Skeletal muscle cell (primary cell): ENCODE results near the gene PLCB4.
"Not testable (repeated sequence)": the region's sequence is repeated elsewhere in the genome, so short reads cannot be mapped to it uniquely, and the experiment has no call there.

Source experiments
- DNase-seq: peaks from one replicate; pipeline ENCODE4 v3.0.0-alpha.2; 2010; ENCODE audit warnings: low read depth
- H3K4me3 ChIP-seq: 2 replicates; pipeline ENCODE4 v1.5.1; 2011; ENCODE audit warnings: low read depth, mild to moderate bottlenecking, control low read depth, low read length, moderate library complexity

The PLCB4 gene

GRCh38 chr20:9068841-9069663 is at the start of gene PLCB4:
PLCB4 (plus strand) TSS chr20:9069087; CDS start chr20:9307815, 238,728 bp downstream.
- no peak for DNase-seq
- H3K4me3 ChIP-seq, result peak within 1 kb of the TSS; percentile 71

GRCh38 chr20:9019833-9020232 is 49.1 kb upstream of the PLCB4 start:
- DNase-seq, result no peak

GRCh38 chr20:9021216-9021615 is 47.7 kb upstream of the PLCB4 start:
- no peak for DNase-seq
- no peak overlapping the region for H3K4me3 ChIP-seq

More at GRCh38 chr20:9019833-9020232, 49.1 kb upstream of the PLCB4 start:
- no peak overlapping the region for H3K4me3 ChIP-seq

GRCh38 chr20:9021699-9022098 is 47.2 kb upstream of the PLCB4 start:
- no peak overlapping the region for H3K4me3 ChIP-seq
- DNase-seq, result no peak

- H3K4me3 ChIP-seq, result no peak overlapping the region
- no peak for DNase-seq
Measured at GRCh38 chr20:9022376-9022775, 46.5 kb upstream of the PLCB4 start.

- H3K4me3 ChIP-seq, result no peak overlapping the region
Measured at GRCh38 chr20:9024606-9025005, 44.3 kb upstream of the PLCB4 start.

GRCh38 chr20:9025011-9025410 is 43.9 kb upstream of the PLCB4 start:
- no peak for DNase-seq
- no peak overlapping the region for H3K4me3 ChIP-seq

More at GRCh38 chr20:9024606-9025005, 44.3 kb upstream of the PLCB4 start:
- no peak for DNase-seq

GRCh38 chr20:9025643-9026042 is 43.2 kb upstream of the PLCB4 start:
- no peak overlapping the region for H3K4me3 ChIP-seq
- peak; percentile 57 for DNase-seq

GRCh38 chr20:9027626-9028025 is 41.3 kb upstream of the PLCB4 start:
- DNase-seq, result no peak
- no peak overlapping the region for H3K4me3 ChIP-seq

- H3K4me3 ChIP-seq, result no peak overlapping the region
- no peak for DNase-seq
Measured at GRCh38 chr20:9028419-9028818, 40.5 kb upstream of the PLCB4 start.

- no peak for DNase-seq
- H3K4me3 ChIP-seq, result no peak overlapping the region
Measured at GRCh38 chr20:9031991-9032390, 36.9 kb upstream of the PLCB4 start.

- DNase-seq, result no peak
- H3K4me3 ChIP-seq, result no peak overlapping the region
Measured at GRCh38 chr20:9032758-9033157, 36.1 kb upstream of the PLCB4 start.

GRCh38 chr20:9035126-9035525 is 33.8 kb upstream of the PLCB4 start:
- DNase-seq, result peak; percentile 90
- no peak overlapping the region for H3K4me3 ChIP-seq

GRCh38 chr20:9036593-9036992 is 32.3 kb upstream of the PLCB4 start:
- DNase-seq, result no peak
- no peak overlapping the region for H3K4me3 ChIP-seq

GRCh38 chr20:9038791-9039535 is 29.9 kb upstream of the PLCB4 start:
- DNase-seq, result peak; percentile 70
- no peak overlapping the region for H3K4me3 ChIP-seq

GRCh38 chr20:9040863-9041524 is 27.9 kb upstream of the PLCB4 start:
- no peak overlapping the region for H3K4me3 ChIP-seq
- DNase-seq, result no peak

GRCh38 chr20:9043364-9043763 is 25.5 kb upstream of the PLCB4 start:
- no peak overlapping the region for H3K4me3 ChIP-seq
- no peak for DNase-seq

GRCh38 chr20:9047928-9048327 is 21.0 kb upstream of the PLCB4 start:
- H3K4me3 ChIP-seq, DNase-seq: not testable (repeated sequence)

GRCh38 chr20:9051508-9051907 is 17.4 kb upstream of the PLCB4 start:
- no peak overlapping the region for H3K4me3 ChIP-seq
- DNase-seq, result peak; percentile 93

- DNase-seq, result no peak
Measured at GRCh38 chr20:9052136-9052535, 16.8 kb upstream of the PLCB4 start.

More at GRCh38 chr20:9052136-9052535, 16.8 kb upstream of the PLCB4 start:
- H3K4me3 ChIP-seq, result no peak overlapping the region
